Transverse colon (tissue), 4 donors: ENCODE data around the gene PRKAR1B. TPM values are rescaled to one million over a fixed set of nuclear protein-coding genes. Genes with fewer than 3 reads are reported as not detected.
"Not testable (repeated sequence)": the region's sequence is repeated elsewhere in the genome, so short reads cannot be mapped to it uniquely, and the experiment has no call there.

Experiments used
- DNase-seq: peaks from one replicate; pipeline ENCODE4 v3.0.0-alpha.2; 2019
- H3K27ac ChIP-seq, 4 donors: fragments of 200-600 bp; sonication (generic); 2 replicates each; pipeline ENCODE4 v1.5.1; 2016 to 2018; ENCODE audit warnings: inconsistent platforms in 4 of 4
- H3K27me3 ChIP-seq: fragments of 200-600 bp; sonication (generic); 2 replicates; pipeline ENCODE4 v1.5.1; 2017; ENCODE audit warnings: inconsistent platforms
- H3K36me3 ChIP-seq, 4 donors: fragments of 200-600 bp; sonication (generic); 2 replicates each; pipeline ENCODE4 v1.5.1; 2017 to 2019; ENCODE audit warnings: inconsistent platforms in 4 of 4
- H3K4me1 ChIP-seq, 4 donors: fragments of 200-600 bp; sonication (generic); 2 replicates each; pipeline ENCODE4 v1.5.1; 2017 to 2020; ENCODE audit warnings: inconsistent platforms in 4 of 4
- H3K4me3 ChIP-seq, 4 donors: fragments of 200-600 bp; sonication (generic); 1 replicate in 1 of 4; 2 replicates in 3 of 4; pipeline versions ENCODE4 v1.5.1 to v1.6.1; 2017 to 2019; ENCODE audit warnings: inconsistent platforms in 4 of 4
- H3K9me3 ChIP-seq, 2 donors: fragments of 200-600 bp; sonication (generic); 2 replicates each; pipeline ENCODE4 v1.5.1; 2017 to 2019; ENCODE audit warnings: inconsistent platforms in 2 of 2
- EP300 ChIP-seq: sonication (generic); formaldehyde crosslinking; IDR thresholded peaks from one replicate; pipeline ENCODE4 v1.6.1; 2017; ENCODE audit warnings: antibody characterized with exemption, low read depth
- POLR2A ChIP-seq: fragments of 450-650 bp; IDR thresholded peaks from one replicate; pipeline ENCODE4 v1.6.1; 2016; ENCODE audit warnings: antibody characterized with exemption, mild to moderate bottlenecking, moderate library complexity
- POLR2AphosphoS5 ChIP-seq, 3 donors: sonication (generic); formaldehyde crosslinking; IDR thresholded peaks; one replicate each; pipeline ENCODE4 v1.6.1; 2016; ENCODE audit warnings: antibody characterized with exemption in 3 of 3
- WGBS, 2 donors: methylation state at CpG; one replicate each; pipeline ENCODE4 v1.1.5; 2018; ENCODE audit warnings: low coverage in 1 of 2; 5-methylcytosine and 5-hydroxymethylcytosine counted together
- in situ Hi-C, 4 donors: fragments of 200-750 bp; cut with MboI; loops; one replicate each; pipeline versions ENCODE4 v1.15.0 to v1.15.1; 2017; ENCODE audit warnings: low sequenced_read_pairs in 3 of 4, low pct_ligation_motif_present in 1 of 4, low pct_unique_long_range_greater_than_20kb in 1 of 4
- intact Hi-C: fragments of 100-400 bp; cut with DNase I; formaldehyde crosslinking; loops from one replicate; pipeline ENCODE4 v1.15.1; 2023; ENCODE audit warnings: low total_unique reads
- total RNA-seq, 4 donors: library from RNA; depleted of rRNA; stranded (reverse); fragments of >200 nt; gene quantifications; one replicate each; pipeline ENCODE4 v1.1.0, GENCODE V29; 2016
- TF ChIP-seq, protein P1 (sequence below), 5 experiments: fragments of 200-600 bp in 3 of 5; fragments of 450-650 bp in 2 of 5; sonication (generic) in 3 of 5; IDR thresholded peaks; 1 replicate in 2 of 5; 2 replicates in 3 of 5; pipeline ENCODE4 v1.5.1; 2016 to 2017; ENCODE audit warnings: antibody characterized with exemption in 5 of 5, inconsistent platforms in 3 of 5, mild to moderate bottlenecking in 2 of 5, moderate library complexity in 1 of 5

Gene PRKAR1B
- total RNA-seq, 4 donors from 2014 or later = 15.7 to 53.9 (median 16.9) TPM

GRCh38 chr7:617614-618538 is 109.2 kb downstream of the PRKAR1B start:
- H3K4me3 ChIP-seq = peak overlapping the region in 1 of 4 donors; percentile 16
- H3K27ac ChIP-seq = peak overlapping the region; percentile 72 to 82 (median 78)
- H3K36me3 ChIP-seq = no peaks in the 10 kb centered on the region
- intact Hi-C loops (no loop called here), in situ Hi-C loops (no loop called here)
- peaks cover 3 to 48% (median 31%) of the 10 kb centered on the region in 4 donors for H3K4me1 ChIP-seq
- 39 to 61% methylated on average over 4 to 21 of the region's 23 CpGs for WGBS, 2 donors
- TF ChIP-seq POLR2A (peak; percentile 48), POLR2AphosphoS5 (IDR thresholded peaks at IDR 0.05) (peak in 2 of 3 donors; percentile 37 to 56), EP300 (no peak)
- TF ChIP-seq, protein P1, sequence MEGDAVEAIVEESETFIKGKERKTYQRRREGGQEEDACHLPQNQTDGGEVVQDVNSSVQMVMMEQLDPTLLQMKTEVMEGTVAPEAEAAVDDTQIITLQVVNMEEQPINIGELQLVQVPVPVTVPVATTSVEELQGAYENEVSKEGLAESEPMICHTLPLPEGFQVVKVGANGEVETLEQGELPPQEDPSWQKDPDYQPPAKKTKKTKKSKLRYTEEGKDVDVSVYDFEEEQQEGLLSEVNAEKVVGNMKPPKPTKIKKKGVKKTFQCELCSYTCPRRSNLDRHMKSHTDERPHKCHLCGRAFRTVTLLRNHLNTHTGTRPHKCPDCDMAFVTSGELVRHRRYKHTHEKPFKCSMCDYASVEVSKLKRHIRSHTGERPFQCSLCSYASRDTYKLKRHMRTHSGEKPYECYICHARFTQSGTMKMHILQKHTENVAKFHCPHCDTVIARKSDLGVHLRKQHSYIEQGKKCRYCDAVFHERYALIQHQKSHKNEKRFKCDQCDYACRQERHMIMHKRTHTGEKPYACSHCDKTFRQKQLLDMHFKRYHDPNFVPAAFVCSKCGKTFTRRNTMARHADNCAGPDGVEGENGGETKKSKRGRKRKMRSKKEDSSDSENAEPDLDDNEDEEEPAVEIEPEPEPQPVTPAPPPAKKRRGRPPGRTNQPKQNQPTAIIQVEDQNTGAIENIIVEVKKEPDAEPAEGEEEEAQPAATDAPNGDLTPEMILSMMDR (IDR thresholded peaks at IDR 0.05) = no peak
- DNase-seq = peak; percentile 74
- peaks cover 3 to 5% of the 10 kb centered on the region in 2 donors for H3K9me3 ChIP-seq
- no peaks in the 10 kb centered on the region for H3K27me3 ChIP-seq

DNA sequence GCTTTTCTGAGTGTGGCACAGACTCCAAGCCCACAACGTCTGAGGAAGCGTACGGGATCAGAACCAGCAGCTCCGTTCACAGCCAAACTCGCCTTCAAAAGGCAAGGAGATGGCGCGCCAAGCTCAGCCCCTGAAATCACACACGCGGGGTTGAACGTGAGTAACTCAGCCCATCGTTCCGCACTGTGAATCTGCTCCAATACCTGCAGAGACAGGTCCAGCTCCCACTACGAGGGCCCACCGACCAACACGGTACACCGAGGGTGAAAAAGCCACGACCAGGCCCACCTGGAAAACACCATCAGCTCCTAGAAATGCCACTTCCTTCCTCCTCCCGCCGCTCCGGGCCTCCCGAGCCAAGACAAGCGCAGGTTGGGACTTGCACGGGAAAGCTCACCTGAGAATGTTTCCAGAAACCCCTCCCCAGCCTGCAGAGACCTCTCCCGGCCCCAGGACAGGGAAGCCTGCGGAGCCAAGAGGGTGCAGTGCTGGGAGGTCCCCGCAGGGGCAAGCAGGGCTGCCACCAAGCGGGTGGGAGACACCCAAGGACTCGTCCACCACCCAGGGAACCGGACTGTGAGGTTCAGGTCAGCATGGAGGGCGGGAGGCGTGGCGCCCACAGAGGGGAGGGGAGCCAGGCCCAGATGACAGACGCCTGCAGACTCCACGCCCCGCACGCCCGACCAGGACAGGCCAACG is 113.5 kb downstream of the PRKAR1B start:
- intact Hi-C loops (no loop called here), in situ Hi-C loops (no loop called here)
- Histone ChIP-seq H3K4me1 (peaks cover 3 to 15% (median 13%) of the 10 kb centered on the region in 4 donors), H3K4me3 (no peak overlapping the region), H3K9me3 (no peaks in the 10 kb centered on the region), H3K27me3 (no peaks in the 10 kb centered on the region), H3K36me3 (no peaks in the 10 kb centered on the region), H3K27ac (no peak overlapping the region)
- no peak for DNase-seq
- TF ChIP-seq EP300 = no peak
- TF ChIP-seq, protein P1 (IDR thresholded peaks at IDR 0.05) = no peak
- TF ChIP-seq POLR2AphosphoS5 (IDR thresholded peaks at IDR 0.05) = no peak
- no peak for TF ChIP-seq POLR2A
- WGBS, 2 donors = 87 to 91% methylated on average over 6 to 36 of the region's 38 CpGs

DNA sequence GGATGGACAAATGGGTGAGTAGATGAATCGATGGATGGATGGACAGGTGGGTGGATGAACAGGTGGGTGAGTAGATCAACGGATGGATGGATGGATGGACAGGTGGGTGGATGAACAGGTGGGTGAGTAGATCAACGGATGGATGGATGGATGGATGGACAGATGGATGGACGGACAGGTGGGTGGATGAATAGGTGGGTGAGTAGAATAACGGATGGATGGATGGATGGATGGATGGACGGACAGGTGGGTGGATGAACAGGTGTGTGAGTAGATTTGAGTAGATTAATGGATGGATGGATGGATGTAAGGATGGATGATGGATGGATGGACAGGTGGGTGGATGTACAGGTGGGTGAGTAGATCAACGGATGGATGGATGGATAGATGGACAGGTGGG is 115.2 kb downstream of the PRKAR1B start:
- in situ Hi-C loops, intact Hi-C loops, H3K4me3 ChIP-seq, H3K9me3 ChIP-seq, H3K27ac ChIP-seq, H3K36me3 ChIP-seq, H3K27me3 ChIP-seq, H3K4me1 ChIP-seq, DNase-seq: not testable (repeated sequence)
- 91 to 93% methylated on average over 7 of the region's 7 CpGs for WGBS, 2 donors

DNA sequence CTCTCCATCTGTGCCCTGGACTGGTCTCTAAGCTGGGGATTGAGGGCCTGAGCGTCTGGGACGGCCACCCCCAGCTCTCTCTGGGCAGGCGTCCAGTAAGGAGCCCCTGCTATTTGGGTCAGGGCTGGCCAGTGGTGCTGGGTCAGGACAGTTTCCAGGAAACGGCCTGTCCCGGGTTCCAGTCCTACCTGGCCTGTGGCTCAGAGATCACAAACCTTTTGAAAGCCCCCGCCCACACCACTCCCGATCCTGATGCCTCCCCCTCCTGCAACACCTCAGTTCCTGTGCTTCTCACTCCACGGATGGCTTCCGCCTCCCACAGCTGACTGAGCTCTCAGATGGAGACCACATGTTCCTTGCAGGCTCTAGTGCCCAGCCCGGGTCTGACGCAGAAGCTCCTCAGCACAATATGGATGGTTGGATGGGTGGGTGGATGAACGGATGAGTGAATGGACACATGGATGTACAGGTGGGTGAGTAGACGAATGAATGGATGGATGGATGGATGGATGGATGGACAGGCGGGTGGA is 115.7 kb downstream of the PRKAR1B start:
- in situ Hi-C loops (no loop called here), intact Hi-C loops (no loop called here)
- Histone ChIP-seq H3K36me3 (no peaks in the 10 kb centered on the region), H3K27ac (peak overlapping the region in 3 of 4 donors; percentile 17 to 28 (median 27)), H3K27me3 (no peaks in the 10 kb centered on the region), H3K9me3 (no peaks in the 10 kb centered on the region), H3K4me3 (no peak overlapping the region), H3K4me1 (no peaks in the 10 kb centered on the region)
- WGBS, 2 donors = 74 to 100% methylated on average over 2 to 14 of the region's 14 CpGs
- DNase-seq = no peak
- TF ChIP-seq EP300 (no peak), POLR2A (no peak), POLR2AphosphoS5 (IDR thresholded peaks at IDR 0.05) (no peak)
- TF ChIP-seq, protein P1 (IDR thresholded peaks at IDR 0.05) = no peak
